ENCODE results near the gene SMIM28. TPM values are rescaled to one million over a fixed set of nuclear protein-coding genes. Genes with fewer than 3 reads are reported as not detected.

Gene SMIM28
- total and polyA plus RNA-seq, 9 of the 15 experiments (the other 6 are each of a cell fraction or from before 2014, with no cell fraction given): not detected

DNA sequence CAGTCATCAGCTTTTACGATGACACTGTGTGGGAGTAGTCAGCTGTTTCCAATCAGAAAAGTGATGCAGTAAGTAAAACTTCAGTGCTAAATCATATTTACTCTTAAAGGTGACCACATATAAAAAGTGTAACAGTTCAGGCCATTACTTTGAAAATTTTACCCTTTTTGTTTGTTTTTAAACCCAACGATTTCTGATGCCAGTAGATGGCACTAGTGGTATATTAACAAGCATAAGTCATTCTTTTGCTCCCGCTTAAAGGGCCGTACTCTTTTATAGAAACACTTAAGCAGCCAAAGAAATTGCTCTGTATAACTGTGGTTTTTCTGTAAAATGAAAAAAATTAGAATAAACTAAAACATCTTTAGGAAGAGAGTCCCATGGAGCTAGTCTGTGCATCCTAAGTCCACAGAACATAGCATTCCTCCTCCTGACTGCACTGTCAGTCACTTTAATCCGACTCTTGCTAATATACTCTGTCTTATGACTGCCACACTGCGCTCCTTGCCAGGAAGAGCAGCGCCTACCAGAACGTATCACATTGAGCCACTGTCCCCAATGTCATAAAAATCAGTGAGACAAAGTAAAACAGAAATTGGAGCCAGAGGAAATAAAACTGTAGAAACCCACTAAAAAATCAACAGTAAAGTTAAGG is 51.4 kb downstream of the SMIM28 start (continued):
- TF ChIP-seq, protein P1, sequence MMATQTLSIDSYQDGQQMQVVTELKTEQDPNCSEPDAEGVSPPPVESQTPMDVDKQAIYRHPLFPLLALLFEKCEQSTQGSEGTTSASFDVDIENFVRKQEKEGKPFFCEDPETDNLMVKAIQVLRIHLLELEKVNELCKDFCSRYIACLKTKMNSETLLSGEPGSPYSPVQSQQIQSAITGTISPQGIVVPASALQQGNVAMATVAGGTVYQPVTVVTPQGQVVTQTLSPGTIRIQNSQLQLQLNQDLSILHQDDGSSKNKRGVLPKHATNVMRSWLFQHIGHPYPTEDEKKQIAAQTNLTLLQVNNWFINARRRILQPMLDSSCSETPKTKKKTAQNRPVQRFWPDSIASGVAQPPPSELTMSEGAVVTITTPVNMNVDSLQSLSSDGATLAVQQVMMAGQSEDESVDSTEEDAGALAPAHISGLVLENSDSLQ (IDR thresholded peaks at IDR 0.05): peak; percentile 39; the same call in 1 of the 2 replicates
- no peak for TF ChIP-seq ZNF165 (CRISPR knock-in tag; IDR thresholded peaks at IDR 0.05; ENCODE audit: borderline replicate concordance)
- TF ChIP-seq PCBP1 (IDR thresholded peaks at IDR 0.05; ENCODE audit: low read depth, low read length, poor library complexity, severe bottlenecking): no peak
- peak; percentile 74 to 79 for TF ChIP-seq RAD21 (CRISPR knock-in tag; conservative IDR thresholded peaks at IDR 0.05 in 1 of 2, IDR thresholded peaks at IDR 0.05 in 1 of 2)
- TF ChIP-seq SP1 (CRISPR knock-in tag; IDR thresholded peaks at IDR 0.05): no peak

DNA sequence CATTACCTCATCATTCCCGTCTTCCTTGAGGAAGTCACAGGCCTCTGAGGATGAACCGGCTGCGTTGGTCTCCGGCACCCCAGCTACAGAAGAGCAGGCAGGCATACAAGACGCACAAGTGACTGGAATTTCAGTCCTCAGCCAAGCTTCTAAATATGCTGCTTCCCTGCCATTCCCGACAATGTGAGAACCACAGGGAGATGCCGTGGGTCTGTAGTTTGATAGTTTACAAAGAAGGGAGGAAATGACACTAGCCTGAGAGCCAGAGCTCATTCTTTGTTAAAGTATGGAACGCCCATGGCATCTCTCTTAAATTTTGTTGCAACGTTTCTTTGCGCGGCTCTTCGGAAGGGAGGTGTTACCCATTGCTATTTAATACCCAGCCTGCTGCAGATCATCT is 52.1 kb downstream of the SMIM28 start:
- TF ChIP-seq TRIM24 (IDR thresholded peaks at IDR 0.05): no peak
- TF ChIP-seq REST (IDR thresholded peaks at IDR 0.05; ENCODE audit: borderline replicate concordance): no peak
- no peak for TF ChIP-seq REST (CRISPR knock-in tag; IDR thresholded peaks at IDR 0.05; ENCODE audit: low read depth)
- TF ChIP-seq, protein P2, sequence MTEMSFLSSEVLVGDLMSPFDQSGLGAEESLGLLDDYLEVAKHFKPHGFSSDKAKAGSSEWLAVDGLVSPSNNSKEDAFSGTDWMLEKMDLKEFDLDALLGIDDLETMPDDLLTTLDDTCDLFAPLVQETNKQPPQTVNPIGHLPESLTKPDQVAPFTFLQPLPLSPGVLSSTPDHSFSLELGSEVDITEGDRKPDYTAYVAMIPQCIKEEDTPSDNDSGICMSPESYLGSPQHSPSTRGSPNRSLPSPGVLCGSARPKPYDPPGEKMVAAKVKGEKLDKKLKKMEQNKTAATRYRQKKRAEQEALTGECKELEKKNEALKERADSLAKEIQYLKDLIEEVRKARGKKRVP (CRISPR knock-in tag; IDR thresholded peaks at IDR 0.05): no peak
- TF ChIP-seq ZFPM2 (CRISPR knock-in tag; IDR thresholded peaks at IDR 0.05): no peak
- TF ChIP-seq RBM17 (IDR thresholded peaks at IDR 0.05; ENCODE audit: borderline replicate concordance, low read depth, low read length): no peak
- Histone ChIP-seq H4K20me1 (replicated peaks; ENCODE audit: control insufficient read depth, insufficient read depth, low read length) (no peaks in the 10 kb centered on the region), H3K27me3 (ENCODE audit: control insufficient read depth in 2 of 2, insufficient read depth in 2 of 2, low read length in 2 of 2) (peaks cover 53 to 59% of the 10 kb centered on the region in 2 experiments), H3K27ac (ENCODE audit: extremely low read depth, low read depth, low read length) (no peak overlapping the region), H2AFZ (ENCODE audit: low read depth, low read length) (no peak overlapping the region), H3K9me3 (replicated peaks; ENCODE audit: control insufficient read depth, insufficient read depth, low read depth, low read length) (no peaks in the 10 kb centered on the region), H3K36me3 (ENCODE audit: control insufficient read depth, insufficient read depth, low read length) (no peaks in the 10 kb centered on the region), H3K4me1 (replicated peaks in 1 of 2; ENCODE audit: control insufficient read depth in 2 of 2, insufficient read depth in 2 of 2, low read length in 2 of 2) (peaks cover 0 to 3% of the 10 kb centered on the region in 2 experiments; a peak in 1 of 5 replicates), H3K4me2 (ENCODE audit: insufficient read depth, low read length) (no peak overlapping the region), H3K79me2 (ENCODE audit: control insufficient read depth, insufficient read depth, low read length) (no peaks in the 10 kb centered on the region), H3K9ac (ENCODE audit: insufficient read depth in 1 of 2, low read depth in 2 of 2, low read length in 2 of 2) (no peak overlapping the region), H3K4me3 (no peak overlapping the region), H3K9me1 (ENCODE audit: control insufficient read depth, insufficient read depth, low read length) (no peaks in the 10 kb centered on the region)
- POLR2A ChIA-PET: interaction anchor here (0.7 to 2.2 kb wide), 2 partner anchors 15 to 184 kb away, joined by 3 to 9 read pairs; no protein-coding TSS in a partner anchor
- in situ Hi-C loops (cut with MboI): no loop called here
- CTCF ChIA-PET (ENCODE audit: low intra/inter-chr PET ratio): no interaction called here
- intact Hi-C loops (cut with micrococcal nuclease): loop anchor here (1.0 to 10.0 kb wide), 5 partner anchors 80 to 935 kb away; no protein-coding TSS in a partner anchor
- ATAC-seq (no peak), DNase-seq (ENCODE audit: extremely low read depth in 1 of 4, low spot score in 3 of 4) (no peak), FAIRE-seq (no peak)
- no TSS peak for BruUV-seq (replicated peaks)
- WGBS (ENCODE audit: insufficient coverage, low coverage, missing lambda C conversion rate): 13% methylated on average over 12 of the region's 12 CpGs
